AG20443 (cell line): ENCODE measurements around the gene FXYD6.
A peak's percentile ranks its signal among the peaks of the same experiment; 100 is the strongest.
"Not testable (repeated sequence)": the region's sequence is repeated elsewhere in the genome, so short reads cannot be mapped to it uniquely, and the experiment has no call there.

Source experiments
- DNase-seq: peaks from one replicate; pipeline ENCODE4 v3.0.0; 2012; ENCODE audit warnings: low spot score, mixed read lengths

FXYD6 gene

DNA sequence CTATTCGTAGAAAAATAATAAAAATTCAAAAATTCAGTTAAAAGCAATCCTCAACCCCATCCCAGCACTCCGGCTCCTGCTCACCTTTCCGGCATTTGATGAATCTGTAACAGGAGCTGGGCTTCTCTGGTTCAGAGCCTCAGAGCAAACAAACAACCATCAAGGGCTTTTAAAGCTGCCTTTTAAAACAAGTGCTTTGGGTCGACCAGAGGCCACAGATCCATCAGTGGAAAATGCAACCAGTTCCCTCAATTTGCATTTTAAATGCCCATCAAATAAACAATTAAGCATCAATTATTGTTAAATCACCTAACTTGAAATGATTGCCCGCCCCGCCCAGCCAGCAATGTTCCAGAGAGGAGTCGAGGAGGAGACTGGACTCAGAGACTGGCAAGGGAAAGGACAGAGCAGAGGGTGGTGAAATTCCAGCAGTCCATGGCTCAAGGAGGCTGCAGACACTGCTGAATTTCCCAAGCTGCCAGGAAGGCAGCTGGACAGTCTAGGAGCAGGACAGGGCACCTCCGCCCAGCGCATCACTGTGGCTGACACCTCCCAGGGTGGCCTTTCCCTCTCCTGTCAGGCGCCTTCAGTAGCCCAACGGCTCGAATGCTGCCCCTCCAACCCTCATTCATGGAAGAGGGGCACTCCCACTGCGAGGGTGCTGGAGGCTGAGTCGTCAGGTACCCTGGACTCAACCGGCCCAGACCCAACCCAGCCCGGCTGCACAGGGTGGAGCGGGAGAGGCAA is 7.5 kb downstream of the FXYD6 start:
- no peak for DNase-seq

DNA sequence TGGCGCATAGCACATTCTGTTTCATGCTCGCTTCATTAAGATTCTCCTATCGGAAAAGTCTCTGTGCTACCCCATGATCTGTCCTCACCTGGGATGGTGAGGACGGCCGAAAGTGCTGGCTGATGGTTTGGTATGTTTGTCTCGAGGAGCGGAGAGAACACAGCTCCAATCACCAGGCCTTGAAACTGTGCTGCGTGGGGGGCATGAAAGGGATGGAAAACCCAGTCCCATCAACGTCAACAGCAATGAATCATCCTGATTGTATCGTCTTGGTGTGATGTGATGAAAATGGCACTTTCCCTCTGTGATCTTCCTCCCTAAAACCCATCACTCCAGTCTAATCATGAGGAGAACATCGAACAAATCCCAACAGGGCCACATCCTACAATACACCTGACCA is 8.4 kb downstream of the FXYD6 start:
- no peak for DNase-seq

DNA sequence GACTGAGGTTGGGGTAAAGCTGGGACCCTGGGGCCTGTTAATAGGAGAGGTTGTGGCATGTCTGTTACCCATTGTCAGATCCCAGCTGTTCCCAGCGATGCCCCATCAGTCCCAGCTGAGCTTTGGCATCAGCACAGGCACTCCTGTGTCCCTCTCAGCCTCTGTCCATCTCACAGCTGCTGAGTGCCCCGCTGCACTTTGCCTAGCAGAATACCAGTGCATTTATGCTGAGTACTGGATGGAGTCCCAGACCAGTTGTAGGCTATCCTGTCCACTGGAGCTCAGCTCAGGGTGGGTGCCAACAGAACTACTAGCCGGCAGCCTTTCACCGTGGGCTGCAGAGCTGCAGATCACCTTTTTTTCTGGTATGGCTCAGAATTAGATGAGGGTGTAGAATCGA is 9.9 kb downstream of the FXYD6 start:
- no peak for DNase-seq

DNA sequence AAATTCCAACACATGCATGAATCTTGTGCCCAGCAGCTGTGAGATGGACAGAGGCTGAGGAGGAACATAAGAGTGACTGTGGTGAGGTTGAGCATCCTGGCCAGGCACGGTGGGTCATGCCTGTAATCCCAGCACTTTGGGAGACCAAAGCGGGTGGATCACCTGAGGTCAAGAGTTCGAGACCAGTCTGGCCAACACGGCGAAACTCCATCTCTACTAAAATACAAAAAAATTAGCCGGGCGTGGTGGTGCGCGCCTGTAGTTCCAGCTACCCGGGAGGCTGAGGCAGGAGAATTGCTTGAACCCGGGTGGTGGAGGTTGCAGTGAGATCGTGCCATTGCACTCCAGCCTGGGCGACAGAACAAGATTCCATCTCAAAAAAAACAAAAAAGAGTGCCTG is 10.9 kb downstream of the FXYD6 start:
- not testable (repeated sequence) for DNase-seq

DNA sequence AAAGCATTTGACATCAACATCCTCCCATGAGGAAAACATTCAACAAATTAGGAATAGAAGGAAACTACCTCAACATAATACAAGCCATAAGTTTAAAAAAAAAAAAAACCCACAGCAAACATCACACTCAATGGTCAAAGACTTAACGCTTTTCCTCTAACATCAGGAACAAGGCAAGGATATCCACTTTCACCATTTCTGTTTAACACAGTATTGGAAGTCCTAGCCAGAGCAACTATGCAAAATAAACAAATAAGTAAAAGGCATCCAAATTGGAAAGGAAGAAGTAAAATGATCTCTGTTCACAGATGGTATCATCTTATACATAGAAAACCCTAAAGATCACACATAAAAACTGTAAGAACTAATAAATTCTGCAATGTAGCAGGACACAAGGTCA is 13.1 kb downstream of the FXYD6 start:
- DNase-seq: no peak

DNA sequence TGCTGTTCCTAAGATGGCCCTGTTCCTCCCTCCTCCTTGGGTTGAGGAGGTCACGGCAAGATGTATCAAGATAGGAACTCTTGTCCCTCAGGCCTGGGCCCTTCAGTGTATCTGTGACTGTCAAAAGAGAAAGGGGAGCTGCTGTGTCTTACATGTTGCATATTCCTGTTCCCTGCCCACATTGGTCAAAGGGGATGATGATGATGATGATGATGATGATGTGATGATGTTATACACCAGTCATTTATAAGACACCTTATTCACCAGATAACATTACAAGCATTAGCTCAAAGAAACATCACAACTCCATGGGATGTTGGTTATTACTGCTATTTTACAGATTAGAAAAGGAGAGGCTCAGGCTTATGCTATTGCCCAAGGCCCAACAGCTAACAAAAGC is 13.7 kb downstream of the FXYD6 start:
- DNase-seq: no peak

DNA sequence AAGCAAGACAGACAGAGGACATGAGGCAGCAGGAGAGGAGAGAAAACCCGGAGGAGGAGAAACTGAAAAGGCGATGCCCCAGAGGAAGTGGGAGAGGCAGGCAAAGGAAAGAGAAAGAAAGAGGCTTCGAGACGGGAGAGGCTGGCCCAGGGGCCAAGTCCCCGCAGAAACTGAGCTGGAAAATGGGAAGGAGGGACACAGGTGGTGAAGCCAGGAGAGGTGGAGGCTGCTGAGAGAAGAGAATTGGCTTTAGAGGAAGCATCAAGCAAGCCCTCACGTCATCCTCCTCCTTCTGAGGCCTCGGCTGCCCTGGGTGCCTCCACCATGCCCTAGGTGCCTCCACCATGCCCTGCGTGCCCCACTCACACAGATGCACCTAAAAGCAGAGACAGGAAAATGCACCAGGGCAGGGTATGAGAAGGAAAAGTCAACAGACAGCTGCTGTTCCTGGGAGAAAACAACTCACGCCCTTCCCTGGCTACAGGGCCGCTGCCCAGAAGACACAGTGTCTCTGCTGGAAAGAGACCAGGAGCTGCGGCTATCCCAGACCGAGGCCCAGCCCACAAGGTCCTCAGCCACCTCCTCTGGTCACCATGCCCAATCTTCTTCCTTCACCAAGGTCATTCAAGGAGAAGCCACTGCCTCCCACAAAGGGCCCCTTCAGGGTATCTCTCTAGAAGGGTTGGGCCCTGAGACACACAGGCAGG is 14.3 kb downstream of the FXYD6 start:
- no peak for DNase-seq

DNA sequence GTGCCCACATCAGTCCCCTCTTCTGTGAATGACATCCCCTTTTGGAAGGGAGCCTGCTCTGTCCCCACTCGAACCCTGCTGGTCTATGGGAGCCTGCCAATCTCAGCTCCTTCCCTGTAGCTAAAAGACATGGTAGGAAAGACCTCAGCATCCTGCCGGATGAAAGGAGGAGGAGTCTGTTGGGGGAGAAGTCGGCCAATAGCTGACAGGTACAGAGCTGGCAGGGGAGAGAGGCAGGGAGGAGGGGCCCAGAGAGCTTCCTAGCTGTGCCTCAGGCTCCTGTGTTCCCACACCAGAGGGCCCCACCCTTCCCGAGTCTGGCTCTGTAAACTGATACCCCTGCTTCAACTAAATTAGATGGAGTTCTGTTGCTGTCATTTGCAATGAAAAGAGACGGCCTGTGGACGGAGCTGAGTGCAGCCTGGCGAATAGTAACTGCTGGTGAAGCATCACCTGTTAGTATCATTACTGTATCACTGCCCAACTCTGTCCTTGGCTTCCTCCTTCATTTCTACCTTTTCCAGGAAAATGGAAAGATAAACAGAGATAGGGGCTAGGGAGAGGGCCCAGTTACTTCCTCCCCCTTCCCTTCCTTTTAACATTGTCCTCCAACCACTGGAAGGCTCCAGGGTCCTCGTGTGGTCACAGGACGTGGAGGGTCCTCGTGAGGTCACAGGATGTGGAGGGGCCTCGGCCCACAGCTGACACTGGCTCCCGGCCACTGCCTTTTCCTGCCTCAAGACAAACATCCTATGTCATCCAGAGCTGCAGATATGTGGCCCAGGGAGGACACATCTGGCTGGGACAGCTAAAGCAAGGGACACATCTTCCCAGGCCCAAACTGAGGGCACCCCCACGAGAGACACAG is 15.1 kb downstream of the FXYD6 start:
- no peak for DNase-seq

DNA sequence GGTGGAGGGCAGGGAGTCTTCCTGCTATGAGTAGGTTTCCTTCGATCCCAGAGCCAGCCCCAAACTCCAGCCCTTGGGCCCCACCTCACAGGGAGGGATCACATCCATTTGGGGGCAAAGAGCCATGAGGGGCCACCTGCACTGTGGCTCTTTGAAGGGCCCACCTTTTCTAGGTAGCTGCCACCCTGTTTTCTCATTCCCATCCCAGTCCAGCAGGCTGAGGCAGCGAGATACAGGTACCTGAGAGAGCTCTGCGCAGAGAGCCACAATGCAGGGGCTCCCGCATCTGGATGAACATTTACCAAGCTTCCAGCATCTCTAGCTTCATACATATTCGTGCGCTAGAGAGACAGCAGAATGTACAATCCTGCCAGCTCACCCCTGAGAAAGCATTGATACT is 16.3 kb downstream of the FXYD6 start:
- DNase-seq: no peak

DNA sequence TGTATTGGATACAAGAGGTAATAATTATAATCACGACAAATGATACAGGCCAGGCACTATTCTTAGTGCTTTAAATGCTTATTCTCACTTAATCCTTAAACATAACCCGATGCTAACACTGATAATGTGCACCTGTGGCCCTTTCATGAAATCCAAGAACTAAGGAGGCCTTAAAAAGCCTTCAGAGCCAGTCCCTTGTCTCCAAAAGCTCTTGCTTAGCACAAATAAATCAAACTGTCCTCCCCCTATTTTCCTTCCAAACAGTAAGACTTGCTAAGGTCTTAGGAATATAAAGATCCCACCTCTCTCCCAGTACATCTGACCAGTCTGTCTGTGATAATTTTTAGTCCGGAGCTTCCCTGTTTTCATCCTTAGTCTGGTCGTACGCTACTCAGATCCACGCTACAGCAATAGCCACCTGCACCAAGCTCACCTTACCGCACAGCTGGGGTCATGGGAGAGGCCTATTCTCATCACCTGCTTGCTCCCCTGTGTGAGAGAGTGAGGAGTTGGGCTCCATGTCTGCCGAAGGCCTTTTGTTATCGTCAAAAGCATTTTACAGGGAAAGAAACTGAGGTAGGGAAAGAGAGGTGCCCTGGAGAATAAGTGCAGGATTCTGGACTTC is 16.9 kb downstream of the FXYD6 start:
- DNase-seq: no peak

DNA sequence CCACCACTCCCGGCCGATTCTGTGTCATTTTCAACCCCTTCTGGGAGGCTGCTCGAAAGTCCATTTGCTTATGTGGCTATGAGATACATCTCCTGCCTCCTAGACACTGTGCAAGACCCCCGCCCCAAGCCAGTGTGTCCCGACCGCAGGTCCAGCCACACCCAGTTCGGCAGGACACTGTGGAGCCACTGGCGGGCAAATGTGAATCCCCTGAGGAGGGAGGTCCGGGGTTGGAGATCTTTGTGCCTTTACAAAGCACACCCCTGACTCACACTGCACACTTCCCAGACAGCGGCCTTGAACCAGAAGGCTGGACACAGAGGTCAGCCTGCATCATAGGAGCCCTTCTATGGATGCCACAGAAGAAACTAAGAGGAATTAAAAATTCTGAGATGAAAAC is 17.4 kb downstream of the FXYD6 start:
- DNase-seq: no peak

DNA sequence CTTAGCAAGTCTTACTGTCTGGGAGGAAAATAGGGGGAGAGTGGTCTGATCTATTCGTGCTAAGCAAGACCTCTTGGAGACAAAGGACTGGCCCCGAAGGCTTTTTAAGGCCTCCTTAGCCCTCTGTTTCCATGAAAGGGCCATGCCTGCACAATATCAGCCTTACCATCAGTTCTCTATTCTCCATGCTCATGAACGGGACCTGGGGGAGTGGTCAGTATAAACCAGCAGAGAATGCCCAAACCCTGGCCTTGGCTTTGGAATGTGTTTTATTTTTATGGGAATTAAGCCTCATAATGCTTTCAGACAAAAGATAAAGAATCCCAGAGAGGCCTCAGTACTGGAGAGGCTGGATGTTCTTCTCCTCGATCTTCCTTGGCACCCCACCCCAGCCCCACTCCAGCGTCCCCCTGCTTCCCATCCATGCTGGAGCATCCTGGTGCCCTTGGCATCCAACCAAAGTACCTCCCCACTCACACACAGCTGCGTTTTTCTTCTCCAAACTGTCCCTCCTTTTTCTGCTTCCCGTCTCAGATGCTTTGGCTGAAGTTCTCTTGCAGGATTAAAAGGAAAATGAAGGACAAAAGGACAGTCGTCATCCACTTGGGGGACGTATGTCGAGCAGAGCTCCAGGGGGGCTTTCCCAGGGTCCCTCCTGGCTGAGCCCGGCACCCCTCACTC is 18.6 kb downstream of the FXYD6 start:
- DNase-seq: no peak

DNA sequence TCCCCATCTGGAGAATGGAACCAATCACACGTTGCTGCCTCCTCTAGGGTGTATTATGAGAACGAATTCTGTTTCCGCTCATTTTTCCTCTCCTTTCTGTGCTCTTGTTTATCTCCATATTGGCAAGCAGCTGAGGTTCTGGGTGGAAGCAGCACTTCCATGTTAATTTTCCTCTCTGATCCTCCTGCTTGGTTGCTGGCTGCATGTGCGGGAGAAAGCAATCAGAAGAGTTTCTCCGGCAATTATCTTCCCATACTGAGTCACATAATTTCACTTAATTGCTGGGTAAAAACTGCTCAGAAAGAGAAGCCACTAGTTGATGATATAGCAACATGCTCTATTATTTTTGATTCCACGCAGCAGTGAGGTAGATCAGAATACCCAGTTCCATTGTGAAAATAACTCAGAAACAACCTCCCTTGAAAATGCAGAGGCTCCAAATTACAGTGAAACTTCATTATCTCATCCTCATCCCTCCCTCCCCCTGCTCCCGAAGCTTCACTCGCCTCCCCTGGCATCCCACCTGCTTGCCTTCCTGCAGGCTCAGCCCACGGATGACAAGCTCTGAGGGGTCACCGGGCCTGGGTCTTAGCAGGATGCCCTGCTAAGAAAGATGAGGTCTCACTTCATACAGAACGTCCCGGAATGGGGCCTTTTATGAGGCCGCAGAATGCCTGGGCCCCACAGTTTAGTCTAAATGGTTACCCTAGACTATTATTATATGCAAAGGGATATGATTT is 20.4 kb downstream of the FXYD6 start:
- no peak for DNase-seq

DNA sequence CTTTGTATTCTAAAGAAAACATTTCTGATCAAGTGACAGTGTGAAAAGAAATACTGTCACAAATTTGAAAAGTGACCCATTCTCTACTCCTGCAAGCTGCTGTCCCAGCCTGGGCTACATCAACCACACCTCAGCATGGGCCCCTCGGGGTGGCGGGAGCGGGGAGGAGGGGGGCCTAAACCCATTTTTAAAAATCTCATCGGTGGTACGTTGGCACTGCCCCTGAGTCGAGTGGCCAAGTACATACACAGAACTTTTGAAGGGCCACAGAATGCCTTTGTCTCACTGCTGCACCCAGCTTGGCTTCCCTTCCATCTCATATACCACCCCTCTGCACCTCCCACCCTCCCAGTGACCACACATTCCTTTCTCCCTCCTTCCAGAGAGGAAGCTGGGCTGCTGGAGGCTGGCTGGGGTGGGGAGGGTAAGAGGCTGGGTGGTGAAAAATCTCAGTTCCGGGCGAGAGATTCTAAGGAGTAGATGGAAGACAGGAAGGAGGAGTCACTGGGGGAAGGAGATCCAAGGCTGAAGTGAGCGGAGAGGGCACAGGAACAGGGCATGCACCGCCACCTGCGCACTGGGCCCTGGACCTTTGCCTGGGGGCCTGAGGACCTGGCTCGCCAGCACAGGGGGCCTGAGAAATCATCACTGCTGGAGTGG is 21.1 kb downstream of the FXYD6 start:
- DNase-seq: no peak

DNA sequence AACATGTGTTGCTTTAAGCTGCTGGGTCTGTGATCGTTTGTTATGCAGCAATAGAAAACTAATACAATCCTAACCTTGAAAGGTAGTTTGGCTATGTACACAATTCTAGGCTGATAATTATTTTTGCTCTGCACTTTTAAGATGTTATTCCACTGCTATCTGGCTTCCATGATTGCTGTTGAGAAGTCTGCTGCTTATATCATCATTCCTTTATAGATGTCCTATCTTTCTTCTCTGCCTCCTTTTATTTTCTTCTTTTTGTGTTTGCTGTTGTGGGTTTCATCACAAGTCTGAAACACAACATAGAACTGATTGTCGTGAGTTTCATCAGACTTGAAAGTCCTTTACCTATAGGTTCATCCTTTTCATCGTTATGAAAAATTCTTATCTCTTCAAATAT is 24.1 kb downstream of the FXYD6 start:
- DNase-seq: no peak

DNA sequence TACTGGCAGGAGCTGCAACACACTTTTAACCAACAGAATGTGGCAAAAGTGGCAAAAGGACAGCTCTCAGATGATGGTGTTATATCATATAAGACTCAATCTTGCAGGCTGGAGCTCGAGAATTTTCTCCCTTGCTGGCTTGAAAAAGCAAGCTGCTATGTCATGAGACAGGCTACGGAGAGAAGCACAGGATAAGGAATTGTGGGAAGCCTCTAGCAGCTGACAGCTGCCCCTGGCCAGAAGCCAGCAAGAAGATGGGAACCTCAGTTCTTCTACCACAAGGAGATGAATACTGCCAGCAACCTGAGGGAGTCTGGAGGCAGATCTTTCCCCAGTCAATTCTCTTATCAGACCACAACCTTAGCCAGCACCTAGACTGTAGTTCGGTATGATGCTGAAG is 24.6 kb downstream of the FXYD6 start:
- no peak for DNase-seq

DNA sequence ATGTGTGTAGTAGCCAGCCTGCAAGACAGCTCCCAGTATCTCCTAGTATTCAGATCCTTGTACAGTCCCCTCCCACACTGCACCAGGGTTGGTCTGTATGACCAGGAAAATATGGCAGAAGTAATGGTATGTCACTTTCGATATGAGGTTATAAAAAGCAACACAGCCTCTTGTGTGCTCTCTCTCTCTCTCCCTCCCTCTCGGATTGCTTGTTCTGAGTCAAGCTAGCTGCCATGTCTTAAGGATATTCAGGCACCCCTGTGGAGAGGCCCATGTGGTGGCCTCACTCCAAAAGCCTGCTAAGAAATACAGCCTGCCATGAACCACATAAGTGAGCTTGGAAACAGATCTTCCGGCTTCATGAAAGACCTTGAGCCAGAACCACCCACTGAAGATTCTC is 25.4 kb downstream of the FXYD6 start:
- no peak for DNase-seq

DNA sequence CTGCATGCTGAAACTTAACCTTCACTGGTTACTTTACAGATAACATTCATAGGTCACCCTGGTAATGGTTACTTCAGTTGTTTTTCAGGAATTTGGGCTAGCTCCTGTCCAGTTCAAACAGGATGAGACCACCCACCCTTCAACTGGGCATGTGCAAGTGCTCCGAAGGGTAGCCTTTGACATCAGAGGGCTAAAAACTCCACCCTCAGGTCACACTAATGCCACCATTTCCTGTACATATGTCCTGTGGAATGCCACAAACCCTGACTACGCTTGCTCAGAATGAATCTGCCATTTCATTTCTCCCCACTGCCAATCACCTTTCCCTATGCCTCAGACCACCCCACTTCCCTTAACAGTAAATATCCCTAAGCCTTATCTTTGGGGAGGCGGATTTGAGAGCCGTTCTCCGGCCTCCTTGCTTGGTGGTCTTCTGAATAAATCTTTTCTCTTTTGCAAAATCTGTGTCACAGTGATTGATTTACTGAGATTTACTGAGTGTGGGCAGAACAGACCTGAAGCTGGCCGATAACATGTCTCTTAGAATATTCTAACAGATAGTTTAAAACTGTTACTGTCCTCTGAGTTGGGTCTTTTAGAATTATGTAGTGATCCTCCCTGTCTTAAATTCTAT is 26.6 kb downstream of the FXYD6 start:
- DNase-seq: no peak

DNA sequence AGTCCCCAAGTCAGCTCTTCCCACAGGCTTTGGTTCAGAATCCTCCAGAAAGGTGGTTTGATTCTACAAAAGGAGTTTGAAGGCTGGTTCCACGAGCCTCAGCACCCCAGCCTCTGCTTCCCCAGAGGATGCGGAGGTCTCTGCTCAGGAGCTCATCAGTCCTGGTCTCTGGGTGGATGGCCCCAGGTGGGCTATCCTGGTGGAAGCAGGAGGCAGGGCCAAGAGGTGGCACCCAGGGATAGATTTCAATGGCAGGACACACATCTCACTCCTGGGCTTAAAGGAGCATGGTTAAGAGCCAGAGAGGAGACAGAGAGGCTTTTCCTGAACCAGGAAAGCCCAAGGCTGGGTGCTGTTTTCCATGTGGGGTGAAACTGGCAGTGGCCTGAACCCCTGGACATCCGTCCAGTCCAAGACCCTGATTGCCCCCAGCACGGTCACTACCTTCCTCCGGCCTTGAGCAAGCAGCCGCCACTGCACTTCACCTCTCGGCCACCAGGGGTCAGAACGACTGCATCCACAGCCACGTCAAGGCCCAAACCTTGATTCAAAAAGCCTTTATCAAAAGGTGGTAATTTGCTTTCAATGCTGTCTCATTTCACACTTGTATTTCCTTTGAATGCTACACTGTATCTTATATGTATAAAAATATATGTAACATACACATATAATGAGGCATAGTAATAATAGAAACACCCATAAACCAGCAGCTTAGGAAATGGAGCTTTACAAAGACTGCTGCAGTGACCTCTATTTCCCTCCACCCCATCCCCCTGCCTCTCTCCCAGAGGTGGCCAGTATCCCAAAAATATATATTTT is 32.6 kb downstream of the FXYD6 start:
- peak; percentile 76 for DNase-seq
